ENCODE data around the gene FOXP3.
A peak's percentile ranks its signal among the peaks of the same experiment; 100 is the strongest.

FOXP3 gene

GRCh38 chrX:49249616-49250015 lies 14.9 kb downstream of the FOXP3 start:
- no peak overlapping the region for H3K27ac Mint-ChIP-seq
- ATAC-seq (no peak), DNase-seq (no peak)
- H3K4me1 Mint-ChIP-seq, result peaks cover 6% of the 10 kb centered on the region
- H3K36me3 Mint-ChIP-seq (ENCODE audit: low read depth), result peaks cover 5% of the 10 kb centered on the region
- no peaks in the 10 kb centered on the region for H3K27me3 Mint-ChIP-seq
- no peak overlapping the region for H3K4me3 Mint-ChIP-seq
- no peaks in the 10 kb centered on the region for H3K9me3 Mint-ChIP-seq

GRCh38 chrX:49249071-49249470 lies 15.4 kb downstream of the FOXP3 start:
- no peak for DNase-seq
- H3K4me3 Mint-ChIP-seq, result no peak overlapping the region

GRCh38 chrX:49247916-49248811 lies 16.3 kb downstream of the FOXP3 start:
- Mint-ChIP-seq H3K27ac (no peak overlapping the region), H3K27me3 (no peaks in the 10 kb centered on the region), H3K36me3 (ENCODE audit: low read depth) (peaks cover 10% of the 10 kb centered on the region), H3K4me1 (peaks cover 6% of the 10 kb centered on the region), H3K9me3 (no peaks in the 10 kb centered on the region), H3K4me3 (no peak overlapping the region)
- no peak for DNase-seq
- ATAC-seq, result no peak

More at GRCh38 chrX:49249071-49249470, 15.4 kb downstream of the FOXP3 start:
- no peak for ATAC-seq
- H3K27me3 Mint-ChIP-seq, result no peaks in the 10 kb centered on the region
- H3K27ac Mint-ChIP-seq, result no peak overlapping the region
- peaks cover 6% of the 10 kb centered on the region for H3K36me3 Mint-ChIP-seq (ENCODE audit: low read depth)
- H3K4me1 Mint-ChIP-seq, result peaks cover 6% of the 10 kb centered on the region
- no peaks in the 10 kb centered on the region for H3K9me3 Mint-ChIP-seq

DNA sequence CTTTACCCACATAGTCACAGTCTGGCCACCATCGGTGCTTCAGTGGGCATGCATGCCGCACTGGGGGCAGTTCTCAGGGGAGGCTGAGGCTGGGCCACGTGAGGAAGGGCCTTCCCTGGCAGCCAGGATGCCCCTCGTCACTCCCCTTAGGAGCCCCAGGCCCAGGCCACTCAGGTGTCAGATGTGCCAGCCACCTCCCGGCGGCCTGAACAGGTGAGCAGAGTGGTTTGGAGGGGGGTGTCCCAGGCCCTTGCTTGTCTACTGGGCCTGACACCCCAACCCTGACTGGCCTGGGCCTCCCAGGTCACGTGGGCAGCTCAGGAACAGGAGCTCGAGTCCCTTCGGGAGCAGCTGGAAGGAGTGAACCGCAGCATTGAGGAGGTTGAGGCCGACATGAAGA lies 17.2 kb downstream of the FOXP3 start:
- H3K36me3 Mint-ChIP-seq (ENCODE audit: low read depth), result peaks cover 12% of the 10 kb centered on the region
- H3K27me3 Mint-ChIP-seq, result no peaks in the 10 kb centered on the region
- H3K27ac Mint-ChIP-seq, result no peak overlapping the region
- ATAC-seq, result no peak
- no peak for DNase-seq
- no peak overlapping the region for H3K4me3 Mint-ChIP-seq
- no peaks in the 10 kb centered on the region for H3K9me3 Mint-ChIP-seq
- peaks cover 6% of the 10 kb centered on the region for H3K4me1 Mint-ChIP-seq

DNA sequence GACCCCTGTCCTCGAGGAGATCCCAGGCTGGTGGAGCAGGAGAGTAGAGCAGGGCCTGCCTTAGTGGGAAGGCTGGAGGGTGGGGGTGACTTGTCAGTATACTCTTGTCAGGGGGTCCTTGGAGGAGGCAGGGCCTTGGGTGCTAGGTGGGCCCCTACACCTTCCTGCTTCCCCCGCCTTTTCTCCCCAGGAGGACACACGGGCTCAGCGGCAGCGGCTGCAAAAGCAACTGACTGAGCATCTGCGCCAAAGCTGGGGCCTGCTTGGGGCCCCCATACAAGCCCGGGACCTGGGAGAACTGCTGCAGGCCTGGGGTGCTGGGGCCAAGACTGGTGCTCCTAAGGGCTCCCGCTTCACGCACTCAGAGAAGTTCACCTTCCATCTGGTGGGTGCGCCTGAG lies 18.0 kb downstream of the FOXP3 start:
- Mint-ChIP-seq H3K9me3 (no peaks in the 10 kb centered on the region), H3K4me3 (no peak overlapping the region), H3K4me1 (peaks cover 6% of the 10 kb centered on the region), H3K27ac (no peak overlapping the region), H3K27me3 (no peaks in the 10 kb centered on the region), H3K36me3 (ENCODE audit: low read depth) (peaks cover 12% of the 10 kb centered on the region)
- no peak for DNase-seq
- no peak for ATAC-seq

- Mint-ChIP-seq H3K4me1 (peaks cover 3% of the 10 kb centered on the region), H3K36me3 (ENCODE audit: low read depth) (peaks cover 9% of the 10 kb centered on the region), H3K4me3 (no peak overlapping the region), H3K27ac (no peak overlapping the region), H3K27me3 (no peaks in the 10 kb centered on the region), H3K9me3 (no peaks in the 10 kb centered on the region)
- no peak for ATAC-seq
- no peak for DNase-seq
These were observed 20.3 kb downstream of the FOXP3 start for GRCh38 chrX:49244207-49244606.

DNA sequence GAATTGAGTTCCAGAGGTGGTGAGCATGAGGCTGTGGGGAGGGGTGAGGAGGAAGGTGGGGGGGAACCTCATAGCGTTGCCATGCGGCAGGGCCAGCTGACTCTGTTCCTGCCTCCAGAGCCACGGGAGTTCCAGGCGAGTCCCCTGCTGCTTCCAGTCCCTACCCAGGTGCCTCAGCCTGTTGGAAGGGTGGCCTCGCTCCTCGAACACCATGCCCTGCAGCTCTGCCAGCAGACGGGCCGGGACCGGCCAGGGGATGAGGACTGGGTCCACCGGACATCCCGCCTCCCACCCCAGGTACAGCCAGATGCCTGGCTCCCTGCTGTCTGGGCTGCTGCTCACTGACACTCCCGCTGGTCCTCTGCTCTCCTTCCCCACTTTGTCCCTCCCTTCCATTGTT lies 21.3 kb downstream of the FOXP3 start:
- Mint-ChIP-seq H3K4me1 (peaks cover 5% of the 10 kb centered on the region), H3K27ac (no peak overlapping the region), H3K4me3 (no peak overlapping the region), H3K36me3 (ENCODE audit: low read depth) (peaks cover 7% of the 10 kb centered on the region), H3K9me3 (no peaks in the 10 kb centered on the region), H3K27me3 (no peaks in the 10 kb centered on the region)
- DNase-seq, result no peak
- no peak for ATAC-seq

DNA sequence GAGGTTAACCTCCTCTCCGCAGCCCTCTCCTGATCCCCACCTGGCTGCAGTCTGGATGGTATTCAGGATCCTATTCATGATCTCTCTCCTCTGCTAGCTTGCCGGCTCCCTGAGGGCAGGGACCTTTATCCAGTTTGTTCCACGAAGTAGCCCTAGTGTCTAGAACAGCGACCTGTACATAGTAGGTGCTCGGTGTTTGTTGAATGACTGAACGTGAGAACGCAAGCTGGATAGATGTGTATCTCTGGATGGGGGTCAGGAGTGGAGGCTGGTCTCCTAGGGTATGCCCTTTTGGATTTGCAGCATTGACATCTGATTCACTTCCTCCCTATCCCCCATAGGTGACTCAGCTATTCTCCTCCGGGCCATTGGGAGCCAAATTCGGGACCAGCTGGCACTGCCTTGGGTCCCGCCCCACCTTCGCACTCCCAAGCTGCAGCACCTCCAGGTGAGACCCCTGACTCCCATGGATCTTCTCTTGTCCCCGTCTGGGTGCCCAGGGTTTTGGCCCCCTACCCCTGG lies 21.9 kb downstream of the FOXP3 start:
- DNase-seq (no peak), ATAC-seq (no peak)
- Mint-ChIP-seq H3K27me3 (no peaks in the 10 kb centered on the region), H3K4me1 (peaks cover 5% of the 10 kb centered on the region), H3K9me3 (no peaks in the 10 kb centered on the region), H3K36me3 (ENCODE audit: low read depth) (peaks cover 7% of the 10 kb centered on the region), H3K4me3 (no peak overlapping the region), H3K27ac (no peak overlapping the region)

DNA sequence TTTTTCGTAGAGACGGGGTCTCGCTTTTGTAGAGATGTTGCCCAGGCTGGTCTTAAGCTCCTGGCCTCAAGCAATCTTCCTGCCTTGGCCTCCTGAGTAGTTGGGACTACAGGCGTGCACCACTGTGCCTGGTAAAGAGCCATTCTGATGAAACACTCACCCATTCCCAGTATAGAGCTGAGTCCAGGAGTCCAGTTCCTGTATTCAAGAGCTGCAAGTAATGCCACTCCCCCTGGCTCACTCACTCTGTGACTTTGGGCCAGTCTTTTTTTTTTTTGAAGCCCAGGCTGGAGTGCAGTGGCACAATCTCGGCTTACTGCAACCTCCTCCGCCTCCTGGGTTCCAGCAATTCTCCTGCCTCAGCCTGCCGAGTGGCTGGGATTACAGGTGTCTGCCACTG lies 25.8 kb downstream of the FOXP3 start:
- Mint-ChIP-seq H3K9me3 (no peaks in the 10 kb centered on the region), H3K4me1 (peaks cover 22% of the 10 kb centered on the region), H3K27ac (no peak overlapping the region), H3K27me3 (no peaks in the 10 kb centered on the region), H3K36me3 (ENCODE audit: low read depth) (peaks cover 4% of the 10 kb centered on the region), H3K4me3 (no peak overlapping the region)
- DNase-seq (no peak), ATAC-seq (no peak)

- Mint-ChIP-seq H3K27ac (peak overlapping the region; percentile 57), H3K36me3 (ENCODE audit: low read depth) (no peaks in the 10 kb centered on the region), H3K9me3 (no peaks in the 10 kb centered on the region), H3K27me3 (no peaks in the 10 kb centered on the region), H3K4me1 (peaks cover 22% of the 10 kb centered on the region), H3K4me3 (peak overlapping the region; percentile 96)
- no peak for ATAC-seq
- DNase-seq, result no peak
These were observed 27.4 kb downstream of the FOXP3 start for GRCh38 chrX:49237060-49237459.

DNA sequence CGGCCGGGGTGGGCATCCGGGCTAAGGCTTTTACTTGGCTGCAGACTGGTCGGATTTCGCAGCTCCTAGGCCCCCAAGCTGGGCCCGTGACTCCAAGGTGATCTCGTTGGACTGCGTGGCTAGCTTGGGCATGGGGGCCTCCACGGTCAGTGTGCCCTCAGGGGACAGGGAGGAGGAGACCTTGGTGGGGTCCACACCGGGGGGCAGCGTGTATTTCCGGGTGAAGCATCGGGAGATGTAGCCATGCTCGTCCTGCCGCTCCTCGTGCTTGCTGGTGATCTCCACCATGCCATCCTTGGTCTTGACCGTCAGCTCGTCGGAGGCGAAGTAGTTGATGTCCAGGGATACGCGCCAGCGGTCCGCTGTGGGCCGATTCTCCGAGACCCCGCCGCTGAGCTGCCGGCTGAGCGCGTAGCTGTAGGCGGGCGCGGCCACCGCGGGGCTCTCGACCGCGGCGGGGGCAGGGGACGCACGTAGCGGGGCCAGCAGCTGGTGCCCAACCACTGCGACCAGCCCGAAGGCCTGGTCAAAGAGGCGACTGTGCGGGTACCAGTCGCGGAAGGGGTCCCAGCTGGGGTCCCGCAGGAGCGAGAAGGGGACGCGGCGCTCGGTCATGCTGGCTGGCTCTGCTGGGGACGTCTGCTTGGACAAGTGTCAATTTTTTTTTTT lies 30.5 kb downstream of the FOXP3 start:
- Mint-ChIP-seq H3K9me3 (no peaks in the 10 kb centered on the region), H3K4me1 (peaks cover 28% of the 10 kb centered on the region), H3K4me3 (no peak overlapping the region), H3K36me3 (ENCODE audit: low read depth) (no peaks in the 10 kb centered on the region), H3K27me3 (no peaks in the 10 kb centered on the region), H3K27ac (no peak overlapping the region)
- DNase-seq (no peak), ATAC-seq (no peak)

GRCh38 chrX:49233176-49233575 lies 31.3 kb downstream of the FOXP3 start, which contains the start of gene CACNA1F:
Gene CACNA1F, minus strand, starts transcription at chrX:49233340. Its CDS starts 31 bp downstream, at chrX:49233309.
- H3K4me3 Mint-ChIP-seq, result no peak within 1 kb of the TSS
- ATAC-seq, result no peak
- no peak within 1 kb of the TSS for H3K27ac Mint-ChIP-seq

DNA sequence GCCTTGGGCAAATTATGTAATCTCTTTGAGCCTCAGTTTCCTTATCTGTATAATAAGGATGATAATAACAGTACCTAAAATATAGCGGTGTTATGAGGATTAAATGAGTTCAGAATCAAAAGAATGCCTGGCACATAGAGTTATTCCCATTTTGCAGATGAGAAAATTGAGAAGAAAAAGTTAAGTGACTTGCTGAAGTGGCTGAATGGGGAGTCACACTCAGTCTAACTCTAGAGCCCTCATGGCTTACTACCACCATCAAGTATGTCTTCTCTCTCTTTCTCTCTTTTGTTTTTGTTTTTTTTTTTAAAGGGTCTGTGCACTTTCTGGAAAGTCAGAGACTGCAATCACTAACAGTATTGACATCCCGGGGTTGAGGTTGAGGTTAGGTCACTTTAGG lies 32.0 kb downstream of the FOXP3 start:
- Mint-ChIP-seq H3K27me3 (no peaks in the 10 kb centered on the region), H3K36me3 (ENCODE audit: low read depth) (no peaks in the 10 kb centered on the region), H3K9me3 (no peaks in the 10 kb centered on the region), H3K4me1 (peaks cover 26% of the 10 kb centered on the region), H3K4me3 (no peak overlapping the region), H3K27ac (no peak overlapping the region)
- ATAC-seq, result no peak
- DNase-seq, result no peak

More at GRCh38 chrX:49233176-49233575, 31.3 kb downstream of the FOXP3 start, which contains the start of gene CACNA1F:
- peaks cover 26% of the 10 kb centered on the region for H3K4me1 Mint-ChIP-seq
- H3K27me3 Mint-ChIP-seq, result no peaks in the 10 kb centered on the region
- no peak for DNase-seq
- no peaks in the 10 kb centered on the region for H3K9me3 Mint-ChIP-seq
- H3K36me3 Mint-ChIP-seq (ENCODE audit: low read depth), result no peaks in the 10 kb centered on the region

- Mint-ChIP-seq H3K4me1 (peaks cover 15% of the 10 kb centered on the region), H3K4me3 (peak overlapping the region; percentile 74), H3K9me3 (no peaks in the 10 kb centered on the region), H3K36me3 (ENCODE audit: low read depth) (no peaks in the 10 kb centered on the region), H3K27ac (no peak overlapping the region), H3K27me3 (no peaks in the 10 kb centered on the region)
- DNase-seq (no peak), ATAC-seq (no peak)
These were observed 33.0 kb downstream of the FOXP3 start for GRCh38 chrX:49231333-49232000.
